Fibroblast of lung (primary cell): ENCODE data around the gene LPP.

ENCODE experiments used
- CTCF ChIP-seq, 2 donors: IDR thresholded peaks in 1 of 2; conservative IDR thresholded peaks in 1 of 2; 1 replicate in 1 of 2; 2 replicates in 1 of 2; pipeline ENCODE4 v1.5.1; 2011 to 2012; ENCODE audit warnings: low read length in 2 of 2, control low read depth in 1 of 2, inconsistent platforms in 1 of 2, low read depth in 1 of 2, mild to moderate bottlenecking in 1 of 2
- EZH2 ChIP-seq: IDR thresholded peaks from 2 replicates; pipeline ENCODE4 v1.5.1; 2012; ENCODE audit warnings: low read length, control low read depth, mild to moderate bottlenecking; ENCODE audit errors: missing control alignments

GRCh38 chr3:188729422-188729821 is 575.5 kb downstream of the LPP start:
- TF ChIP-seq CTCF (conservative IDR thresholded peaks at IDR 0.05 in 1 of 2, IDR thresholded peaks at IDR 0.05 in 1 of 2; ENCODE audit: low read depth in 1 of 2, low read length in 2 of 2) = no peak
- no peak for TF ChIP-seq EZH2
